GM19463 (cell line): ENCODE measurements around the gene TRIM2.

Experiments used
- ATAC-seq: cut with Tn5 transposase; IDR thresholded peaks from one replicate; pipeline ENCODE4 v1.9.1; 2021; ENCODE audit warnings: mild to moderate bottlenecking, moderate library complexity; ENCODE audit not compliant: unreplicated experiment

Gene TRIM2

DNA sequence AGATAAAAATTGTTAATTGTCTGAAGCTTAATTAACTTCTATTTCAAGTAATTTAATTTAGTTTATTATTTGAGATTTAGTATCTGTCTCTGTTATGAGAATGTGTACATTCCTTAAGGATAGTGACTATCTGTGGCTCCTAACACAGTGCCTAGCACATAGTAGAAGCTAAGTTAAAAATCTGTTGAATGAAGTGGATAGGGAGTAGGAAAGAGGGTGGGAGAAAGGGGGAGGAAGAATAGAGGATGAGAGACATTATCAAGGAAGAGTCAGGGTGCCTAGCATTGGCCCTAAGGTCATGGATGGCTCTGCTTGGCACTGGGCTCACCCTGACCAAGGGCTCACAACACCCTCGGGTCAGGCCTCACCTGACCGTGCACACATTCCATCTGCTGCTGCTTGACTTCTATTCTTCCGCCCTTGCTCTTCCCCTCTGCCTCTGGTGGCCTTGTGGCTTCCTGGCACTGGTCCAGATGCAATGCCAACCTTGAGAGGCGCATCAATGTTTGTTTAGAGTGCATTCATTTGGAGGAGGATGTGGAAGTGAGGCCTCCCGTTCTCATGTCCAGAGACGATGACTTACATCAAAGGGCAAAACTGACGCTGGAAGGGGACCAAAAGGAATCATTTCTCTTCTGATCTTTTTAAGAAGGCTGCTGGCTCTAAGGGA, 42.3 kb downstream of the TRIM2 start:
- ATAC-seq: no peak

DNA sequence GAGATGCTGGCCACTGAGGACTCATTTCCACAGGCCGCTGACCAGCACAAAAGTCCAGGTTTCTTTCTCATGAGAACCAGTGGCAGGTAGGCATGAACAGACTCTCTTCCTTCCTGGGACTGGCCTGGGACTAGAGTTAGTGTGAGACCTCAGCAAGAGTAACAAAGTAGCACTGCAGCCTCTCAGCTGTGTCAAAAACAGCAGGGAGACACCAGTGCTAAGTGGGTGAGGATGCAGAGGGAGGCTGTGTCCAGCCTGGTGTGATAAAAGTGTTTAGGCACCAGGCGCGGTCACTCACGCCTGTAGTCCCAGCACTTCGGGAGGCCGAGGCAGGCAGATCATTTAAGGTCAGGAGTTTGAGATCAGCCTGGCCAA, 42.9 kb downstream of the TRIM2 start:
- ATAC-seq: no peak

DNA sequence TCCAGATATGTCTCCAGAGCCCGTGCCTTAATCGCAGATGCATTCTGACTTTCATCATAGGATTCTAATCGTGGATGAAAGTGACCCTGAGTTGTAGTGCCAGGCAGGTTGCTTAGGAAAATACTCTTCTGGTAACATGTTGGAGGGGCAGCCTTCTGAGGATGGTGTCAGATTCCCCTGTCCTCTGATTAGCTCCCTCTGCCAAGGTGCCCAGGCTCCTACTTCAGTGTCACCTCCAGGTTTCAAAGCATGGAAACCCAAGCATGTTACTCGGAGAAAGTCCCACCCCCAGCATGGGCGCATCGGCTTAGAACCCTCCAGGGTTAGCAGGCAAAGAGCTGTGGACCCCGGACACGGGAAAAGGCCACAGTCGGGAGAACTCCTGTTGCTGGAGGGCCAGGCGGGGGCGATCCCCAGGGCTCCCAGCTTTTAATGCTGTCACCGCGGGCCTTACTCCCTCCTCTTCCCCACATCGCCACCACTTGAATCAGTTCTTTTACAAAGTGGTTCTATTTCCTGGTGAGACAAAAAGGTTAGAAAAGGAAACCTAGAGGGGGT, 44.5 kb downstream of the TRIM2 start:
- ATAC-seq: peak; percentile 3

DNA sequence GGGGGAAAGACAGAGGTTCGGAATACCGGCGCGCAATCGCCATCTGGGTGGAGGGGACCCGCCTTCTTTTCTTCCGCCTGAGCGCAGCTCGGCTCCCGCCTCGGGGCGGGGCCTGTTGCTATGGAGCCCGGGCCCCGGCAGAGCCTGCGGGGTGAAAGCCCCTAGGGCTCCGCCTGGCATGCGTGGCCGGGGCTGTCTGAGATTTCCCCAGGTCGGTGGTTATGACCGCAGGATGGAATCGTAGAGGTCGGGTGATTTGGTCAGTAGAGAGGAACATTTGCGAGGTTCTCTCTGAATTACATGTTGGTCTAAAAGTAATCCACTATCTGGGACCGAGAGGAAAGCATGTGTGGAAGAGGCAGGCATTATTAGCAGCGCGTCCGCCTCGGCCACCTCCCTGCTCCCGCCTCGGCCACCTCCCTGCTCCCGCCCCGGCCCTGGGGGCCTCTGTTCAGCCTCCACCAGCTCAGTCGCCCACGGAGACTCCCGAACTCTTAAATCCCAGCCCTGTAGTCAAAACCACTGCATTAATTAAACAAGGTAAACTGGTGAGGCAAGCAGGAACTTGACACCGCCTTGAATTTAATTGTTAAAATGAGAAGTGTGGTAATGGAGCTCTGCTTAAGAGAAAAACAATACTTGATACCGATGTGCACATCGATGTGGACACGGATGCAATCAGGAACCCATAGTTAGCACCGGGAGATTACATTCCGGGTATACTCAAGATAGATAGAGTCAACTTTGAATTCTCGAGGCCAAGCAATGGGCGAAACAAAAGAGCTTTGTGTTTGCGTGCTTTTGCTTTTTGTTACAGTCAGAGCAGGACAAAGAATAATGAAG, 45.2 kb downstream of the TRIM2 start:
- ATAC-seq: peak; percentile 96

DNA sequence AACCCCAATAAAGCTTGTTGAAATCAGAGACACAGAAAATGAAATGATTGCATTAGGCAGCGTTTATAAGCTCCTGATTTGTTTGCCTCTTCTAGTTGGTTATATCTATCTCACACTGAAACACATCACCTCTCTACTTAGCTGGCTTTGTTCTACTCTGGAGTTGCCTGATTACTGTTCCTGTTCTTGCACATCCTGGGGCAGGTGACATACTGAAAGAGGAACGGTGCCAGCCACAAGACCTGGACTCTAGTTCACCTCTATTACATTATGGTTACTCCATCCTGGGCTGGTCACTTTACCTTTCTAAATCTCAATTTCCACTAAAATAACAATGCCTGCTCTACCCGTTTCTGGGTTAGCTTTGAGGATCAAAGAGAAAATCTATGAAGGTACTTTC, 47.9 kb downstream of the TRIM2 start:
- ATAC-seq: peak; percentile 25

DNA sequence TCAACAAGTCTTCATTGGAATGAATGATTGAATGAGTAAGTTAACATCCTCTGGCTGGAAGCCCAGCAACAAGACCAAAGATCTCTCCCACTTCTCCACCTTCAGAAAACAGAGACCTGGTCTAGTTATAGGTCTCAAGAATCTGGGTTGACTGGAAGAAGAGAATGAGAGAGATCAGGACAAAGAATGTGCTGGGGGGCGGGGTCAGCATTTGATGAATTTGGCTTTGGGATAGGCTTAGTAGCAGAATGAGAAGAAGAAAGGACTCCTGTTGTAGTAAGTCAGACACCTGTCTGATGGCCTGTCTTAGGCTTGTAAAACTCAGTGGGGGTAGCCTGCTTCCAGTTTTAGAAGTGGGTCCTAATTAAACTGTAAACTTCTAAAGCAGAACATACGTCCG, 51.0 kb downstream of the TRIM2 start:
- no peak for ATAC-seq

DNA sequence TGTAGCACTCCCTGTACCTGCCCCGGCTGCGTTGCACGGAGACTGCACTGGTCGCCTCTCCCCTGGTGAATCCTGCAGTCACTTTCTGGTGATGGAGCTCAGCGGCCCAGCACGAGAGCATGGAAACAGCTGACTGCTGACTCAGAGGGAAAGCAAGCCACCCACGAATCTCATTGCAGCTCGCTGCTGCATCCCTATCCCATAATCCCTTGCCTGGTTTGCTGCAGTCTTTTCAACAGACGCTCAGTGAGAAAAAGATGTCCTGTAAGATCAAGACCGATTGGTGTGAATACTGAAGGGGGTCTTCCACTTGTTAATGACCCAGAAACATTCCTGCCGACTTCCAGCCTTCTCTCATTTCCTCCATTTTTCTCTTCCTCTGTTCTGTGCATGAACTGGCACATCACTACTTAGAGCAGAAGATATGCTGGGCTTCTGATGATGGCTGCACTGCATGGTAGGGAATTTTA, 52.9 kb downstream of the TRIM2 start:
- peak; percentile 85 for ATAC-seq

DNA sequence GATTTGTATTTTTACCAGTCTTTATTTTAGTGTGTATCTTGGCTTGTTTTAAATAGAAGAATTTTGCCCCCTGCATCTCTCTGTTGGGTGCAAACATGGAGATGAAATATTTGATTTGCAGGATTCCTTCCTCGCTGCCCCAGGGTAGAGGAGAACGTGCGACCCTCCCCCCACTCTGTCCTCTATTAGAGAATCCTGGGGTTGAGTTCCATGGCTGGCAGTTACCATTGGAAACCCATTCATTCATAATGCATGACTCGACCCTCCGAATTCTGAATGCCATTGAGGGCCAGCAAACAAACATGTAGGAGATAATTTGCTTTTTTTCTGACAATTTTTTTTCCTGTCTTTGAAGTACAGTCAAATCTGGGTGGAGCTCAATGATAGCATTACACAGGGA, 53.7 kb downstream of the TRIM2 start:
- ATAC-seq: no peak

DNA sequence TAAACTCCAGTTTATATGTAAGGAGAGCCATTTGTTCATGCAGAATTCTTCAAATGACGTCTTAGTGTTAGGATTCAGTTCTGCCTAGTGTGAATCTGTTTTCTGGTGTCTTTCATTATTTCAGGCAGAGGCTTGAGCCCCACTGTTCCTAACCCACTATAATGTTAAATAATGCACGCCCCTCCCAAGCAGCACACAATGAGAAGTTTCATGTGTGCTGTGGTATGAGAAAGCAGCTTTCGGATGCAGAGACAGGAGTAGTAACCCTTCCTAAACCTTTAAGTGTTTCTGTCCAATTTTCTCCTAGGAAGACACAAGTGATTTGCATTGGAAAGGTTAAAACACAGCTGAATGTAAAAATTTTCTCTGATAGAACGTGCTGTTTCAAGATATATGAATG, 54.5 kb downstream of the TRIM2 start:
- no peak for ATAC-seq

DNA sequence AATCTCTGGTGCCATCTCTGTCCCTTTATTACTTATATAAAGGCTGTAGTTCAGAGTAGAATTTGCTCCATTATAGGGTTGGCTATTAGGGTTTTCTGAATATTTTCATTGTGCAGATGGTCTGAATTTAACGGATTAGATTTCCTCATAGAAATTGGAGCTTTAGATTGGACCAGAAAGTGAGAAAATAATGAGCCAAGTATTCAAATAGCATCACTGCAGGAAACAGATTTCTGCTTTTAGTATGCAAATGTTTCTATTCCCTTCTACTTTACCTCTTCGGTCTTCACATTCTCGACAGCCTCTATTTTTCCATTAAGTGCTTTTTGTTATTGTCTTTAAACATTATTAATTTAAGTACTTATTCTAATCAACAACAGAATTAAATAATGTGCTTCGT, 55.4 kb downstream of the TRIM2 start:
- no peak for ATAC-seq

DNA sequence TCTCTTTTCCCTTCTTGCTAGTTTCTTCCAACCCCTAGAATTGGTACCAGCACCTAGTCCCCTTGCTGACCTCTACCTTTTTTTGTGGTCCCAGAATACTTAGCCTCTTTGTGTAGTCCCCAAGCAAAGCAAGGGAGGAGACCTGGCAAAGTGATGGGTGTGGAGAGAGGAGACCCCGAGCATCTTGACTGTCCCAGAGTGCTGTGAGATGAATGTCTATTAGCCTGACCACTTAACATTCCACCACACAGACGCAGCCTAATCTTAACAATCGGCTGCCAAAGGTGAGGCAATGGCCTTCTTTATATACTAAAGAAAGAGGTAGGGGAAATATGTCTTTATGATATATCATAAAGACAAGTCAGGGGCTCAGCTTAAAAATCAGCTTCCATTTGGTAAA, 55.9 kb downstream of the TRIM2 start:
- ATAC-seq: no peak

DNA sequence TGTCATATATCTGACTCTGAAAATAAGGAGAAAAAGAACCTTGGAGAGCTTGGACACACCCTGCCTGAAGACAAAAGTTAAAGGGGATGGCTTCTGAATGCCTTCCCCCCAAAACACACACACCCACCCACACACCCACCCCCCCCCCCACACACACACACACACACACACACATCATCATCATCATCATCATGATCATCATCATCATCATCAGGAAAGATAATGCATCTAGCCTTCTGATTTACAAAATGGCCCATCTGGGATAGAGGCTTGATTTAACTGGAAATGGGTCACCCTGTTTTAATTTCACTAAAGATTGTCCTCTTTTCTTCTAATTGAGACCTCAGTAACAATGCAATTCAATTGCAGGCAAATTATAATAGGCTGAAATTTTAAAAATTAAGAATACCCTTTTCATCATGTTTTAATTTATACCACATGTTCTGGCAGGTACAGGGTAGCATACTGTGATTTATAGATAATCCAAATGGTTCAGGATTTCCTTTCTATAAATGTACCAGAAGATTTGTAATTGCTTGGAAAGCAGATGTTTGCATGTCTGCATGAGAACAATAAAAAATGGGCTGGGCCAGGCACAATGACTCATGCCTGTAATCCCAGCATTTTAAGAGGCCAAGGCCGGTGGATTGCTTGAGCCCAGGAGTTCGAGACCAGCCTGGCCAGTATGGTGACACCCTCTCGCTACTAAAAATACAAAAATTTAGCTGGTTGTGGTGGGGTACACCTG, 56.5 kb downstream of the TRIM2 start:
- ATAC-seq: no peak

DNA sequence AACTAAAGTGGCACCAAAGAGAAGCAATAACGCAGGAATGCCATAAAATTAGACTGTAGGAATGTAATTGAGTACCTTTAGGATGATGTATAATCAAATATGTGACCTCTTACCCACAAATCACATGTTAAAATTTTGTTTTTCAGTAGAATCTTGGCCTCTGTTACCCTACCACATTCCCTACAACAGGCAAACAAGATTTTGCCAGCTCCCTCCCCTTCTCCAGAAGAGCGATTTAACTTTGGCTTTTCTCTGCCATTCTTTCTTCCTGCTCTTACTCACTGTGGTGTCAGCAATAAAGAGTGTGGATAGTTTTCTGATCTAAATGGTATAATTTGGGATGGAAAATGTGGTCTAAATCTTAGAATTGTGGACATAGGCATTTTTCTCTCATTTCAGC, 57.2 kb downstream of the TRIM2 start:
- no peak for ATAC-seq

DNA sequence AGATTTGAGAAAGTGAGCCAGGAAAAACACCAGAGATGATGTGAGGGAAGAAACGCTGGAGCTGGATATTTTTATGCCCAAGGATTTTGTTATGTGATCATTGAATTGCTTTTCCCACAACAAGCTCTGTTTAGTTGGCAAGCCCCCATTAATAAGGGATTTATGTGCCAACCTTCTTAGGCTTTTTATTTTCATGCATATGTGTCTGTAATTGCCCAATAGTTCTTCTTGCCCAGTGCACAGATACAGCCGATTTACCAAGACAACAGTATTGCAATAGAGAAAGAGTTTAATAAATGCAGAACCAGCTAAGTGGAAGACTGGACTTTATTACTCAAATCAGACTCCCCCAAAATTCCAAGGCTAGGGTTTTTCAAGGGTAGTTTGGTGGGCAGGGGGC, 57.7 kb downstream of the TRIM2 start:
- no peak for ATAC-seq

DNA sequence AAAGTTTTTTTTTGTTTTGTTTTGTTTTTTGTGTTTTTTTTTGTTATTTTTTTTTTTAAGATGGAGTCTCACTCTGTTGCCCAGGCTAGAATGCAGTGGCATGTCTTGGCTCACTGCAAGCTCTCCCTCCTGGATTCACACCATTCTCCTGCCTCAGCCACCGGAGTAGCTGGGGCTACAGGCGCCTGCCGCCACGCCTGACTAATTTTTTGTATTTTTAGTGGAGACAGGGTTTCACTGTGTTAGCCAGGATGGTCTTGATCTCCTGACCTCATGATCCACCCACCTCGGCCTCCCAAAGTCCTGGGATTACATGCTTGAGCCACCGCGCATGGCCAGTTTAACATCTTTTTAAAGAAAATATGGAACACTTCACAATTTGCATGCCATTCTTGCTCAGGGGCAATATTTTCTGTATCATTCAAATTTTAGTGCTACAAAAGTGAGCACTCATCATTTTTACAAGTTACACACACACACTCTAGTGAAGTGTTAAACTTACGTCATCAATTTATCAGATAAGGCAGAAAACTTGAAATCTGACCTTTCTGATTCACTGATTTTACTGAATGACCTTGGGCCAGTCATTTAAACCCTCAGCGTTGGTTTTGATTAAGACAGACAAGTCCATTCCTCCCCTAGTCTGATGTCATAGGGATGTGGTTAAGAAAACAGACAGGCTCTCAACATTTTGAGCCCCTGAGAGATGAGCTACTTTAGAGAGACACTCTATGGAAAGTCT, 61.2 kb downstream of the TRIM2 start:
- ATAC-seq: no peak

DNA sequence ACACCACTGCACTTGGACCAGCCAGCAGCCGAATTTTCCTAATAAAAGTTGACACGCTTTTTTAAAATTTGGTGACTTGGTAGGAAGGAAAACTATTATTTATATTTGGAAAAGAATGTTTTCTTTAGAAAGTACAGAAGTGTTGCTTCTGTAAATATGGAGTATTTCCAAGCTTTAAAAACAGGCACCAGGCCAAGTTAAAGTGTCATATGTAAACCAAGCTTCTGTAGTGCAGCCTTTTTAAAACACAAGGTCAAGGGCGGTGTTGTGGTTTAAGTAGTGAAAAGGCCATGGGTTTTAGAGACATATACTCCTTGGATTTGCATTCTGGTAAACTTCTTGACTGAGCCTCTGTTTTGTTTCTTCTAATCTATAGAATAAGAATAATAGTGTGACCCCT, 62.7 kb downstream of the TRIM2 start:
- no peak for ATAC-seq

DNA sequence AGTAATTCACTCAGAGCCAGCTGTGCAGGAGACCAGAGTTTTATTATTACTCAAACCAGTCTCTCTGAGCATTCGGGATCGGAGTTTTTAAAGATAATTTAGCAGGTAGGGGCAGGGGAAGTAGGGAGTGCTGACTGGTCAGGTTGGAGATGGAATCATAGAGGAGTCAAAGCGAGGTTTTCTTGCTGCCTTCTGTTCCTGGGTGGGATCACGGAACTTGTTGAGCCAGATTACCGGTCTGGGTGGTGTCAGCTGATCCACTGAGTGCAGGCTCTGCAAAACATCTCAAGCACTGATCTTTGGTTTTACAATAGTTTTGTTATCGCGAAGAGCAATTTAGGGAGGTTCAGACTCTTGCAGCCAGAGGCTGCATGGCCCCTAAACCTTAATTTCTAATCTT, 63.6 kb downstream of the TRIM2 start:
- no peak for ATAC-seq

DNA sequence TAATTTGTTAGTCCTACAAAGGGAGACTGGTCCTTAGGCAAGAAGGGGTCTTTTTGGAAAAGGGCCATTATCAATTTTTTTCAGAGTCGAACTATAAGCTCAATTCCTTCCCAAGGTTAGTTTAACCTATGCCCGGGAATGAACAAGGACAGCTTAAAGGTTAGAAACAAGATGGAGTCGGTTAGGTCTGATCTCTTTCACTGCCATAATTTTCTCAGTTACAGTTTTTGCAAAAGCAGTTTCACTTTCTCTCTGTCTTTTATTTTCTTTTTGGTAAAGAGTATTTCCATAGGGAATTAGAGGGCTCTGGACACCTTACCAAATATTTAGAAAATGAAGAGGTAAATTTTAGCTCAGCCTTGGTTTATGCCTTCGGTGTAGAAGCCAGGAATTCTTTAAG, 64.1 kb downstream of the TRIM2 start:
- ATAC-seq: no peak

DNA sequence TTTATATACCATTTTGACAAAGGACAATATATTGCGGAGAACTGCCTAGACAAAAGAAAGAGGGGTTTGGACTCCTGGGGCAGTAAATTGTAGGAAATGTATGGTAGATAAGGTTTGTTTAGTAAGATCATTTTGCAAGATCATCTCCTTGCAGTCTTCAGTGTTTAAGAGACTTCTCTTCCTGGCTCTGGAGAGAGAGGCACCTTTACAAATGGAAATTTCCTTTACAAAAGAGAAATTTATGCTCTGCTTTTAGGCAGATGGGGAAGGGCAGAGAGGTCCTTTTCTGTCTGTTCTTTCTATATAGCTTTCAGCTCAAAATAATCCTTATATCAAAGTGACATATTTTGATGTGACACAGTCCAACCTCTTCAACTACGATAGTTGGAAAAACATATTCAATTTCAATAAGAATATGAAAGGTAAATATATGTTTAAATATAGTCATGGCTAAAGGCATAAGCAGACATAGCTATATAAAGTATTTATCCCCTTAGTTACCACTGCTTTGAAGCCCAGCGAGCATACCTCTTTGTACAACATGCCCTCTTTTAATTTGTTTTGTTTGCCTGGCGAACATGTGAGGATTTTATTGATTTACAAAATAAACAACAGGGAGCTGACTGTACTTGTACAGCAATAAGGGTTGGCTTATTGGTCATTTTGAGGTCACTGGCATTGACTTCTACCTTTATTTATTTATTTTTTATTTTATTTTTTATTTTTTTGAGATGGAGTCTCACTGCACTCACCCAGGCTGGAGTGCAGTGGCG, 65.2 kb downstream of the TRIM2 start:
- no peak for ATAC-seq

DNA sequence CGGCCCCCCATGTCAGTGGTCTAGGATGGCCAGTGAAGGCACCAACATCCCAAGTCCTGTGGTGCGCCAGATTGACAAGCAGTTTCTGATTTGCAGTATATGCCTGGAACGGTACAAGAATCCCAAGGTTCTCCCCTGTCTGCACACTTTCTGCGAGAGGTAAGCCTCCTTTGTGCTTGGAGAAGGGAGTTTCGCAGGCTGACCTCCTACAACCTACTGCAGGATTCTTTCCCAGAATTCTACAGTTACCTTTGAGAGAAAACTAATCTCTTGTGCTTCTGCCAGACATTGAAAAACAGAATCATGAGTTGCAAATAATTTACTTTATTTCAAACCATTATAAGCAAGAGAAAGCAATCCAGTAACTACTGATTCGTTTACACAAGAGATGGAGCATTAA, 66.1 kb downstream of the TRIM2 start:
- ATAC-seq: no peak
